Fibroblast of villous mesenchyme (primary cell): ENCODE measurements around the gene SUPT3H. TPM values are rescaled to one million over a fixed set of nuclear protein-coding genes. Genes with fewer than 3 reads are reported as not detected.

Source experiments
- DNase-seq: peaks from one replicate; pipeline ENCODE4 v3.0.0-alpha.2; 2010; ENCODE audit warnings: low read depth
- H3K4me3 ChIP-seq: 2 replicates; pipeline ENCODE4 v1.5.1; 2011; ENCODE audit warnings: low read depth, mild to moderate bottlenecking, low read length
- CTCF ChIP-seq: IDR thresholded peaks from 2 replicates; pipeline ENCODE4 v1.5.1; 2012; ENCODE audit warnings: low read depth, mild to moderate bottlenecking, low read length; ENCODE audit not compliant: insufficient read depth
- total RNA-seq: library from RNA; depleted of rRNA; stranded (reverse); fragments of >200 nt; gene quantifications from 2 replicates; pipeline ENCODE4 v1.2.3, GENCODE V29; 2012

SUPT3H gene
- total RNA-seq, 1 donor: 7.8 TPM

- no peak for TF ChIP-seq CTCF
- no peak for DNase-seq
- no peak overlapping the region for H3K4me3 ChIP-seq
Observed at GRCh38 chr6:45344900-45345299, 32.8 kb downstream of the SUPT3H start.

DNA sequence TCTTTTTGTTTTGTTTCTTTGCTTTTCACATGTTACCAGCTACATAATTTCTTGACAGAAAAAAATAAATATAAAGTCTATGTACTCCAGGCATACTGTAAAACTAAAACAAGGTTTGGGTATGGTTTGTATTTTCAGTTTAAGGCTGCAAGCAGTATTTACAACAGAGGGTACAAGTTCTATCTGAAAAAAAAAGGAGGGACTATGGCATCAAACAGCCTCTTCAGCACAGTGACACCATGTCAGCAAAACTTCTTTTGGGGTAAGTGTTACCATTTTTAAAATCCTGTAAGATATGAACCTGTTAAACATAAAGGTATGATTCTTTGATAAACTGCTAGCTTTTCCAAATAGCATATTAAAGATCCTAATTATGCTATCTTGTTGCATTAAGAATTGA, 49.2 kb downstream of the SUPT3H start:
- no peak overlapping the region for H3K4me3 ChIP-seq
- DNase-seq: no peak
- no peak for TF ChIP-seq CTCF

DNA sequence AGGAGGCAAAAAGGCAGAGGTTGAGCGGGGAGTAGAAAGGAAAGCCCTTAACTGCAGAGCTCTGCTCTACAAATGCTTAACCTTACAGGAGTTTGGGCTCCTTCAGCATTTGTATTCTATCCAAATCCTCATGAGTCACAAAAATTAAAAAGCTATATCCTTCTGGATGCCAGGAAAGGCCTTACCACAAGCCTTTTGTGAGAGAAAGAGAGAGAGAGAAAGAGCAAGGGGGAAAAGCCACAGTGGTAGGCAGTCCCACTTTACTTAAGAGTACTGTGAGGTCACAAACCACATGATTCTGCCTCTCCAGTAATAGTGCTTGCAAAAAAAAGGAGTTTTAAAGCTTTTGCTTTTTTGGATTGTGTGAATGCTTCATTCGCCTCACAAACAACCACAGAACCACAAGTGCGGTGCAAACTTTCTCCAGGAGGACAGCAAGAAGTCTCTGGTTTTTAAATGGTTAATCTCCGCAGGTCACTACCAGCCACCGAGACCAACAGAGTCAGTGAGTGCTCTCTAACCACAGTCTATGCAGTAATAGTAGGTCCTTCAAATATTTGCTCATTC, 49.7 kb downstream of the SUPT3H start, which contains the start of gene RUNX2:
Gene RUNX2, plus strand, starts transcription at position 375 of the 567 bp plus-strand sequence. CDS start 397 bp downstream, outside the sequence.
- DNase-seq: peak; percentile 47
- H3K4me3 ChIP-seq: no peak within 1 kb of the TSS
- TF ChIP-seq CTCF: no peak

- no peak for TF ChIP-seq CTCF
- no peak overlapping the region for H3K4me3 ChIP-seq
Observed at GRCh38 chr6:45326698-45327417, 50.9 kb downstream of the SUPT3H start.

GRCh38 chr6:45323656-45324224, 54.0 kb downstream of the SUPT3H start:
- no peak for DNase-seq
- no peak for TF ChIP-seq CTCF
- H3K4me3 ChIP-seq: no peak overlapping the region

More at GRCh38 chr6:45326698-45327417, 50.9 kb downstream of the SUPT3H start:
- DNase-seq: no peak

GRCh38 chr6:45320349-45320748, 57.4 kb downstream of the SUPT3H start:
- DNase-seq: no peak
- no peak overlapping the region for H3K4me3 ChIP-seq
- TF ChIP-seq CTCF: no peak
